HG02642 (cell line): Measurements from ENCODE around the gene SHROOM4.

Experiments used
- ATAC-seq: cut with Tn5 transposase; IDR thresholded peaks from one replicate; pipeline ENCODE4 v1.9.1; 2021; ENCODE audit warnings: mild to moderate bottlenecking; ENCODE audit not compliant: unreplicated experiment, poor library complexity

Gene SHROOM4

GRCh38 chrX:50813843-50814661 lies at the start of gene SHROOM4:
Gene SHROOM4, minus strand, starts transcription at chrX:50814194. Its CDS starts 176 bp downstream, at chrX:50814018.
- ATAC-seq: no peak

- no peak for ATAC-seq
Observed at GRCh38 chrX:50863471-50863870, 49.5 kb upstream of the SHROOM4 start.

- no peak for ATAC-seq
Observed at GRCh38 chrX:50860518-50860917, 46.5 kb upstream of the SHROOM4 start.

- ATAC-seq: no peak
Observed at GRCh38 chrX:50858548-50858947, 44.6 kb upstream of the SHROOM4 start.

GRCh38 chrX:50853399-50853798 lies 39.4 kb upstream of the SHROOM4 start:
- ATAC-seq: no peak

GRCh38 chrX:50852524-50852923 lies 38.5 kb upstream of the SHROOM4 start:
- ATAC-seq: no peak

GRCh38 chrX:50842221-50842620 lies 28.2 kb upstream of the SHROOM4 start:
- no peak for ATAC-seq

GRCh38 chrX:50839730-50840129 lies 25.7 kb upstream of the SHROOM4 start:
- ATAC-seq: no peak

- no peak for ATAC-seq
Observed at GRCh38 chrX:50838820-50839600, 25.0 kb upstream of the SHROOM4 start.

- no peak for ATAC-seq
Observed at GRCh38 chrX:50827996-50828395, 14.0 kb upstream of the SHROOM4 start.

GRCh38 chrX:50825825-50826224 lies 11.8 kb upstream of the SHROOM4 start:
- ATAC-seq: no peak

- no peak for ATAC-seq
Observed at GRCh38 chrX:50818986-50819385, 5.0 kb upstream of the SHROOM4 start.

- no peak for ATAC-seq
Observed at GRCh38 chrX:50815120-50815519, 1.1 kb upstream of the SHROOM4 start.

- no peak for ATAC-seq
Observed at GRCh38 chrX:50814701-50815100, 707 bp upstream of the SHROOM4 start.

- no peak for ATAC-seq
Observed at GRCh38 chrX:50812995-50813842, 775 bp downstream of the SHROOM4 start.

- ATAC-seq: no peak
Observed at GRCh38 chrX:50805276-50805675, 8.7 kb downstream of the SHROOM4 start.

GRCh38 chrX:50801135-50801534 lies 12.9 kb downstream of the SHROOM4 start:
- ATAC-seq: no peak

- ATAC-seq: no peak
Observed at GRCh38 chrX:50799531-50799961, 14.4 kb downstream of the SHROOM4 start.

GRCh38 chrX:50798783-50799182 lies 15.2 kb downstream of the SHROOM4 start:
- no peak for ATAC-seq

GRCh38 chrX:50787099-50787498 lies 26.9 kb downstream of the SHROOM4 start:
- no peak for ATAC-seq

GRCh38 chrX:50780144-50780543 lies 33.9 kb downstream of the SHROOM4 start:
- no peak for ATAC-seq
